ENCODE measurements around the gene TFPT.

DNA sequence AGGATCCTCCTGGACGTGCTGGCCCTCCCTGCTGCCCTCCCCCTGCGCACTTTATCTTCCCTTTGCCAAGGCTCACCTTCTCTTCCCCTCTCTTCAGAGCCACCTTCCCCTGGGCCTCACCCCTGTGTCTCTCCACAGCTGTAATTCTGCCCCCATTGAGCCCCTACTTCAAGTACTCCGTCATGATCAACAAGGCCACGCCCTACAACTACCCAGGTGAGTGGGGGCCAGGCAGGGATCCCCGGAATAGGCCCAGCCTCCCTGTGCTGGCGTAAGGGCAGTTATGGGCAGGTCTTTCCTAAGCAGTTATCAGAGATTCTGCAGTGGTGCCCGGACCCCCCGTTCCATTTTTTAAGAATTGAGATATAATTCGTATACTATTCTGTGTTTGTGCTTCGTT, 9.7 kb downstream of the TFPT start:
- TF ChIP-seq CTCF (IDR thresholded peaks at IDR 0.05 in 4 of 5, conservative IDR thresholded peaks at IDR 0.05 in 1 of 5) (no peak), POLR2A (IDR thresholded peaks at IDR 0.05) (no peak)

All from gastrocnemius medialis (tissue), 4 donors.